Subcutaneous abdominal adipose tissue (tissue), 5 donors: Measurements from ENCODE around the gene CHST2.

Experiments used
- H3K27ac ChIP-seq: one replicate; pipeline ENCODE4 v1.7.0; 2013; ENCODE audit warnings: low read depth, mild to moderate bottlenecking, inconsistent platforms, low read length, moderate library complexity
- H3K27me3 ChIP-seq, 5 donors: one replicate each; pipeline ENCODE4 v1.7.0; 2013; ENCODE audit warnings: low read length in 5 of 5, inconsistent platforms in 1 of 5; ENCODE audit not compliant: control insufficient read depth in 5 of 5, insufficient read depth in 4 of 5
- H3K36me3 ChIP-seq, 5 donors: one replicate each; pipeline ENCODE4 v1.7.0; 2013; ENCODE audit warnings: low read length in 5 of 5; ENCODE audit not compliant: control insufficient read depth in 5 of 5, insufficient read depth in 5 of 5
- H3K4me1 ChIP-seq, 5 donors: one replicate each; pipeline ENCODE4 v1.7.0; 2013; ENCODE audit warnings: low read length in 5 of 5, mild to moderate bottlenecking in 3 of 5, moderate library complexity in 1 of 5; ENCODE audit not compliant: control insufficient read depth in 5 of 5, insufficient read depth in 5 of 5
- H3K4me3 ChIP-seq, 5 donors: one replicate each; pipeline ENCODE4 v1.7.0; 2013; ENCODE audit warnings: low read length in 5 of 5, low read depth in 1 of 5
- H3K9ac ChIP-seq, 5 donors: one replicate each; pipeline ENCODE4 v1.7.0; 2013; ENCODE audit warnings: low read length in 5 of 5, mild to moderate bottlenecking in 4 of 5, moderate library complexity in 3 of 5
- H3K9me3 ChIP-seq, 5 donors: one replicate each; pipeline ENCODE4 v1.7.0; 2013; ENCODE audit warnings: low read length in 5 of 5; ENCODE audit not compliant: control insufficient read depth in 5 of 5
- donor health status: healthy.
- donor health status: healthy.
- donor health status: healthy.
- donor health status: healthy.
- donor health status: healthy.

The CHST2 gene

GRCh38 chr3:143119974-143120715 lies 574 bp downstream of the CHST2 start:
- Histone ChIP-seq H3K27ac (no peak overlapping the region), H3K27me3 (no peaks in the 10 kb centered on the region), H3K9ac (peak overlapping the region in 4 of 5 donors; percentile 47 to 66 (median 57)), H3K36me3 (peaks cover 0 to 3% (median 0%) of the 10 kb centered on the region in 5 donors), H3K9me3 (no peaks in the 10 kb centered on the region), H3K4me3 (peak overlapping the region in 4 of 5 donors; percentile 88 to 96 (median 94)), H3K4me1 (peaks cover 0 to 33% (median 29%) of the 10 kb centered on the region in 5 donors)

DNA sequence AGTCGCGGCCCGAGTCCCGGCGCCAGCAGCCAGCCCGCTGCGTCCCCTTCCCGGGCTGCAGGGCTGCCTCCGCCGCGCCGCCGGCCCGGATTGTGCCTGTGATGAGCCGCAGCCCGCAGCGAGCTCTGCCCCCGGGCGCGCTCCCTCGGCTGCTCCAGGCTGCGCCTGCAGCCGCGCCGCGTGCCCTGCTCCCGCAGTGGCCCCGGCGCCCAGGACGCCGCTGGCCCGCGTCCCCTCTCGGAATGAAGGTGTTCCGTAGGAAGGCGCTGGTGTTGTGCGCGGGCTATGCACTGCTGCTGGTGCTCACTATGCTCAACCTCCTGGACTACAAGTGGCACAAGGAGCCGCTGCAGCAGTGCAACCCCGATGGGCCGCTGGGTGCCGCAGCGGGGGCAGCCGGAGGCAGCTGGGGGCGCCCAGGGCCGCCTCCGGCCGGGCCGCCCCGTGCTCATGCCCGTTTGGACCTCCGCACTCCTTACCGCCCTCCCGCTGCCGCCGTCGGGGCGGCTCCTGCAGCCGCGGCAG lies 1.2 kb downstream of the CHST2 start:
- Histone ChIP-seq H3K36me3 (peaks cover 0 to 3% (median 0%) of the 10 kb centered on the region in 5 donors), H3K4me1 (peaks cover 0 to 33% (median 29%) of the 10 kb centered on the region in 5 donors), H3K27me3 (no peaks in the 10 kb centered on the region), H3K9ac (peak overlapping the region in 4 of 5 donors; percentile 20 to 66 (median 53)), H3K27ac (no peak overlapping the region), H3K4me3 (peak overlapping the region in 4 of 5 donors; percentile 88 to 96 (median 94)), H3K9me3 (no peaks in the 10 kb centered on the region)

GRCh38 chr3:143121241-143122088 lies 1.9 kb downstream of the CHST2 start:
- peaks cover 0 to 33% (median 29%) of the 10 kb centered on the region in 5 donors for H3K4me1 ChIP-seq
- peaks cover 0 to 3% (median 0%) of the 10 kb centered on the region in 5 donors for H3K36me3 ChIP-seq
- H3K27ac ChIP-seq: no peak overlapping the region
- peak overlapping the region in 4 of 5 donors; percentile 88 to 96 (median 94) for H3K4me3 ChIP-seq
- H3K9ac ChIP-seq: peak overlapping the region in 1 of 5 donors; percentile 35
- no peaks in the 10 kb centered on the region for H3K27me3 ChIP-seq
- H3K9me3 ChIP-seq: no peaks in the 10 kb centered on the region

- Histone ChIP-seq H3K27ac (no peak overlapping the region), H3K9ac (no peak overlapping the region), H3K27me3 (no peaks in the 10 kb centered on the region), H3K4me3 (peak overlapping the region in 1 of 5 donors; percentile 11), H3K4me1 (peaks cover 0 to 33% (median 29%) of the 10 kb centered on the region in 5 donors), H3K36me3 (peaks cover 0 to 3% (median 0%) of the 10 kb centered on the region in 5 donors), H3K9me3 (no peaks in the 10 kb centered on the region)
Observed at GRCh38 chr3:143122089-143122430, 2.5 kb downstream of the CHST2 start.

DNA sequence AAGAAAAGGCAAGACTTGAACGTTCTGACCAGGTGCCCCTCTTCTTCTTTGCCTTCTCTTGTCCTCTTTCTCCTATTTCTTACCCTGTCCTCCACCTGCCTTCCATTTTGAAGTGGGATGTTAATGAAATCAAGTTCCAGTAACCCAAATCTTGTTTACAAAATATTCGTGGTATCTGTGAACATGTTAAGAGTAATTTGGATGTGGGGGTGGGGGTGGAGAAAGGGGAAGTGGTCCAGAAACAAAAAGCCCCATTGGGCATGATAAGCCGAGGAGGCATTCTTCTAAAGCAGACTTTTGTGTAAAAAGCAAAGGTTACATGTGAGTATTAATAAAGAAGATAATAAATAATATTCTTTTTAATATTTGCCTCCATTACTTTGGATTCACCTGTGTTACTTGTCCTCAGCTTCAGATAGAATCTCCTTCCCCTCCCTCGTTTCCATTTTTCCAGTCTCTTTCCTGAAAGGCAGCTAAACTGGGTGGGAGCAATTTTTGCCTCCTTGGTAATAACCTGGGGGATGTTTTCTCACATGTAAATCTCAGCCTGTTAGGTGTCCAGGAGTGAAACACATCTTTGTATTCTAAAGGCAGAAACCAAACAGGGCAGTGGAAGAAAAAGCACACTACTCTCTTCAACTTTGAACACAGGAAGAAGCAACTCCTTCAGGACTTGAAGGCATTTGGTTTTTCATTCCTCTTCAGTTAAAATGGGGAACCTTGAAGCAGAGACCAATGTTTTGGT lies 3.2 kb downstream of the CHST2 start:
- Histone ChIP-seq H3K27ac (no peak overlapping the region), H3K4me3 (peak overlapping the region in 1 of 5 donors; percentile 4), H3K27me3 (no peaks in the 10 kb centered on the region), H3K9ac (peak overlapping the region in 1 of 5 donors; percentile 8), H3K9me3 (no peaks in the 10 kb centered on the region), H3K36me3 (peaks cover 0 to 3% (median 0%) of the 10 kb centered on the region in 5 donors), H3K4me1 (peaks cover 0 to 33% (median 29%) of the 10 kb centered on the region in 5 donors)

- Histone ChIP-seq H3K4me1 (peaks cover 0 to 33% (median 29%) of the 10 kb centered on the region in 5 donors), H3K9ac (peak overlapping the region in 1 of 5 donors; percentile 8), H3K4me3 (peak overlapping the region in 1 of 5 donors; percentile 4), H3K9me3 (no peaks in the 10 kb centered on the region), H3K27me3 (no peaks in the 10 kb centered on the region), H3K27ac (no peak overlapping the region), H3K36me3 (peaks cover 0 to 3% (median 0%) of the 10 kb centered on the region in 5 donors)
Observed at GRCh38 chr3:143123353-143123984, 3.9 kb downstream of the CHST2 start.

- H3K27me3 ChIP-seq: no peaks in the 10 kb centered on the region
- H3K36me3 ChIP-seq: peaks cover 0 to 3% (median 0%) of the 10 kb centered on the region in 5 donors
- H3K9me3 ChIP-seq: no peaks in the 10 kb centered on the region
- peaks cover 0 to 23% (median 20%) of the 10 kb centered on the region in 5 donors for H3K4me1 ChIP-seq
- H3K27ac ChIP-seq: no peak overlapping the region
- H3K4me3 ChIP-seq: peak overlapping the region in 1 of 5 donors; percentile 30
- no peak overlapping the region for H3K9ac ChIP-seq
Observed at GRCh38 chr3:143124601-143125520, 5.3 kb downstream of the CHST2 start.

DNA sequence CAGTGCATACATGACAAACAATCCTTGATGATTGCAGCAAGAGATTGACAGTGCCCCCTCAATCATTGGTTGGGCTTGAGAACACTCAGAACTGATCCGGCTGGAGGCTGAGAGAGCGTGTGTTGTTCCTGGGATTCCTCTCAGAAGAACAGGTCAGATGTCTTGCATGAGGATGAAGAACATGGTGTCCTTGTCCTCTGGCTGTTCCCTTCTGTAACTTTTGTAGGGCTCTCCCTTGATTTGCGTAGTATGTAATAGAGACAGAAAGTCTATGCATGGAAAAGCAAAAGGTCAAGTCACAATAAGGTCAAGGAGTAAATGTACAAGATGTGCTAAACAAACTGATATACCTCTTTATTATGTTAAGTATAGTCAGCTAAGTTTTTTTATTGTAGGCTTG lies 8.2 kb downstream of the CHST2 start:
- Histone ChIP-seq H3K27ac (no peak overlapping the region), H3K4me3 (no peak overlapping the region), H3K9ac (no peak overlapping the region), H3K9me3 (no peaks in the 10 kb centered on the region), H3K4me1 (peaks cover 0 to 5% (median 0%) of the 10 kb centered on the region in 5 donors), H3K36me3 (no peaks in the 10 kb centered on the region), H3K27me3 (no peaks in the 10 kb centered on the region)
